Stimulated activated CD4-positive, alpha-beta T cell treated with anti-CD3 and anti-CD28 coated beads, Interleukin-15, amount 100 ng/mL, for 48 hours (primary cell): Measurements from ENCODE around the gene ASPSCR1.

ENCODE experiments used
- DNase-seq, 2 donors: peaks; one replicate each; pipeline ENCODE4 v3.0.0-alpha.2; 2020; ENCODE audit warnings: low read depth in 2 of 2

The ASPSCR1 gene, protein sequence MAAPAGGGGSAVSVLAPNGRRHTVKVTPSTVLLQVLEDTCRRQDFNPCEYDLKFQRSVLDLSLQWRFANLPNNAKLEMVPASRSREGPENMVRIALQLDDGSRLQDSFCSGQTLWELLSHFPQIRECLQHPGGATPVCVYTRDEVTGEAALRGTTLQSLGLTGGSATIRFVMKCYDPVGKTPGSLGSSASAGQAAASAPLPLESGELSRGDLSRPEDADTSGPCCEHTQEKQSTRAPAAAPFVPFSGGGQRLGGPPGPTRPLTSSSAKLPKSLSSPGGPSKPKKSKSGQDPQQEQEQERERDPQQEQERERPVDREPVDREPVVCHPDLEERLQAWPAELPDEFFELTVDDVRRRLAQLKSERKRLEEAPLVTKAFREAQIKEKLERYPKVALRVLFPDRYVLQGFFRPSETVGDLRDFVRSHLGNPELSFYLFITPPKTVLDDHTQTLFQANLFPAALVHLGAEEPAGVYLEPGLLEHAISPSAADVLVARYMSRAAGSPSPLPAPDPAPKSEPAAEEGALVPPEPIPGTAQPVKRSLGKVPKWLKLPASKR

GRCh38 chr17:81977211-81977808 is at the start of gene ASPSCR1:
Gene ASPSCR1 (plus strand): TSS chr17:81977629. CDS start chr17:81977647, 18 bp downstream.
- peak; percentile 82 to 86 for DNase-seq

DNA sequence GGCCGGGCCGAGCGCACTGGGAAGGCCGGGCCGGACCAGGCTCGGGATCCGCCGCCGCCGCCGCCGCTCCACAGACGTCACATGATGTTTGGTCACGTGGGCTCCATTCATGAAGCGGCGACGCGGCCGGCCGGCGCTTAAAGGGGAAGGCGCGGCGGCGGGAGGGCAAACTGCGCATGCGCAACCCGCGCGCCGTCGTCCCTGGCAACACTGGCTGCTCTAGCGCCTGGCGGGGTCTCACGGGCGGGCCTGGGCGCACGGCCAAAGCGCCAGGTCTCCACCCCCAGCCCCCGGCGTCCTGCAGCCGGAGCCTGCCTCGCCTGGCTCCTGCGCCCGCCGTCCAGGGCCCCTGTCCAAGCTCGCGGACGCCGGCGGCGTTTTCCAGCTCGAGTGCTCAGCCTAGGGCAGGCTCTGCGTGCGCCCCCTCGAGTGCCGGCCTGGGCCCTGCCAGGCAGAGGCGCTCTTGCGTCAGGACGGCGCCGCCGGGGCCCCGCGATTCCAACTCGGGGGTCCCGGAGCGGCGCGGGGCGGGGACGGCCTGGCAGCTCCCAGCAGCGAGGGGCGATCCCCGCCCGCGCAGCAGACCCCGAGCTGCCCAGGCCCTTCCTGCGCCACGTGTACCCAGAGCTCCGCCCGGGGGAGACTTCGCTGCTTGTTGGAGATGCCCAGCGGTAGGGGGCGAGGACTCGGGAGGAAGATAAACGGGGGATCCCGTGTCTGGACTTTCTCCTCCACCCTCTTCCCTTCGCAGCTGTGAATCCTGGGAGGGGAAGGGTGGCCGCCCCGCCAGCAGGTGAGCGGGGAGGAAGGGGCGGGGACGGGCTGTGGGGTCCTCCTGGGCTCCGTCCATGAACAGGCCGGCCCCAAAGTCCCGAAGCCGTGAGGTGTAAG is 49.5 kb upstream of the ASPSCR1 start, which contains the start of gene MAFG:
Gene MAFG (minus strand): TSS at position 83 of the 891 bp plus-strand sequence. CDS start 4,550 bp downstream, outside the sequence.
- peak; percentile 79 to 84 for DNase-seq

- no peak for DNase-seq
Observed at GRCh38 chr17:81928544-81929252, 48.7 kb upstream of the ASPSCR1 start.

- no peak for DNase-seq
Observed at GRCh38 chr17:81929253-81930141, 47.9 kb upstream of the ASPSCR1 start.

DNA sequence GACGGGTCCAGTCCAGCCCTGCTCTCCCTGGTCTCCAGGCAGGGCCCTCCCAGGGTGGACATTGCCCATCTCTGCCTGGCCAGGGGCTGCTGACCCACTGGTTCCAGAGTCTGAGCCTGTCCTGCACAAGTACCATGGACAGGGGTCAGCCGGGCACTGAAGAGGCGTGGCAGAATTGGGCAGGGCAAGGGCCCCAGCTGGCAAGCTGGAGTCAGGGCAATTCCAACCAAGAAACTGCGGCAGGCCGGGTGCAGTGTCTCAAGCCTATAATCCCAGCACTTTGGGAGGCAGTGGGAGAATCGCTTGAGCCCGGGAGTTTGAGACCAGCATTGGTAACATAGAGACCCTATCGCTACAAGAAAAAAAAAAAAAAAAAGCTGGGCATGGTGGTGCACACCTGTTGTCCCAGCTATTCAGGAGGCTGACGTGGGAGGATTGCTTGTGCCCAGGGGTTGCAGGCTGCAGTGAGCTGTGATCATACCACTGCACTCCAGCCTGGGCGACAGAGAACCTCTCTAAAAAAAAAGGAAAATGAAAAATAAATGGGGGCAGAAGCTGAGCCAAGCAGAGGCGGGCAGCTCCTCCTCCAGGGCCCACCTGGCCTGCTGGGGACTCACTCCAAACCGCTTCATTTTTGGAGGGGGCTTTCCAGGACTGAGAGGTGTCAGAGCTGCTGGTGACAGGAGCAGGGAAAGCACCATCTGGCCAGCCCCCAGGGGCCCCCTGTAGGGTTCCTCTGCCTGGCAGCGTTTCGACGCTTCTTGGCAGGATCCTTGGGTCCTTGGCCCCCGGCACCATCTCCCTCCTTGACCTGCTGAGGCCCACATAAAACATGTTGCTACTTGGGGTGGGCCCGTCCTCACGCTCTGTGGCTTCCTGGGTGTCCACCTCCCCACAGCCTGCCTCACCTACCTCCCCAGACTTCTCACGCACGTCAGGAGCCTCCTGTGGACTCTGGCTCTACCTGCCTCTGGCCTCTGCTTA is 47.0 kb upstream of the ASPSCR1 start:
- no peak for DNase-seq

GRCh38 chr17:81931189-81931556 is 46.3 kb upstream of the ASPSCR1 start:
- no peak for DNase-seq

DNA sequence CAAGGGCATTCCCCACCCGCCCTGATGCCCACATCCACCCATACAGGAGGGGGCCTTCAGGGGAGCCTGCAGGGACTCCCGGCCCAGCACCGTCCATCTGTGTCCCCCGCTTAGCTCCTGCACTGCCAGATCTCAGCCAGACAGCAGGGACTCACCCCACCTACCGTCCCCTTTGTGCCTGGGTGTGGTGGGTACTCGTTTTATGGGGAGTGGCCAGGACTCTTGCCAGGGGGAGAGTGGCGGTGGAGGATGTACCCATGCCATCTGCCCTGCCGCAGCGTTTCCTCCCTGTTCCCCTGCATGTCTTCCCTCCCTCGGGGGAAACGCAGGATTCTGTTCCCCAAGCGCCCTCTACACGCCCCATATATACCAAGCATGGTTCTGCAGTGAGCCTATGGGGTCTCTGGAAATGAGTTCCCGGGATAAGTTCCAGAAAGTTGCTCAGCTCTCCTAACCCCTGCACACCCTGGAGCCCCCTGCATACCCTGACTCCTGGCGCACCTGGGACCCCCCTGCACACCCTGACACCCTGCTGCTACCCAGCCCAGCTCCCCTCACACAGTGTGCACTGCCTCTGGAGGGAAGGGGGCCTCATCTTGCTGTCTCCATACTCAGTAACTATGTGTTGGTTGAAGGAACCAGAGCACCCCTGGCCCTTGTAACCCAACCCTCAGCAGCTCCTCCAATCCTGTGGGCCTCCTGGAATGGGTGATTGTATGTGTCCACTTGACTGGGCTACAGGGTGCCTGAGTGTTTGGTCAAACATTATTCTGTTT is 45.7 kb upstream of the ASPSCR1 start:
- no peak for DNase-seq

DNA sequence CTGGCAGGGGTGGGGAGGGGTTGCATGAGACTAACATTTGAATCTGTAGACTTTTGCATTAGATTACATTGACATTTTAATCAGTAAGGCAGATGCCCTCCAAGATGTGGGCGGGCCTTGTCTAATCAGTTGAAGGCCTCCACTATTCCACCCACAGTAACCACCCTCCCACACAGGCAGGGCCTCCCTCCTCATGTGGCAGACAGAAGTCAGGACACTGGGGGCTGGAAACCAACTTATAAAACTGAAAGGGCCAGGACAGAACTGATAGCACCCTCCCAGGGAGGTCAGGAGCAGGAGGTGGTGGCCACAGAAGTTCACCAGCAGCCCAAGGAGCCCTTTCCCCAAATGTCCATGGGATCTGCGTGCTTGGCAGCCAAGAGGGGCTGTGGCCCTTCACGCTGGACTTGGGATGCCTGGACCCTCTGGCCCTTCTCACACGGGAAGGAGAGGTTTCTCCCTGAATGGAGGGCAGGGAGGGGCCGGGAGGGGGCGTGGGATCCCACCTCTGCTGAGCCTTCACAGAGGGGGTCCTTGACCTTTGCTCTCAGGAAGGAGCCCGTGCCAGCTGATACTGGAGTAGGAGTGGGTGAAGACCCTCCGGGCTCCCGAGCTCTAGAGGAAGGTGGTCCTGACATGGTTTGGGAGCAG is 45.0 kb upstream of the ASPSCR1 start:
- no peak for DNase-seq

- no peak for DNase-seq
Observed at GRCh38 chr17:81933178-81933699, 44.2 kb upstream of the ASPSCR1 start.

DNA sequence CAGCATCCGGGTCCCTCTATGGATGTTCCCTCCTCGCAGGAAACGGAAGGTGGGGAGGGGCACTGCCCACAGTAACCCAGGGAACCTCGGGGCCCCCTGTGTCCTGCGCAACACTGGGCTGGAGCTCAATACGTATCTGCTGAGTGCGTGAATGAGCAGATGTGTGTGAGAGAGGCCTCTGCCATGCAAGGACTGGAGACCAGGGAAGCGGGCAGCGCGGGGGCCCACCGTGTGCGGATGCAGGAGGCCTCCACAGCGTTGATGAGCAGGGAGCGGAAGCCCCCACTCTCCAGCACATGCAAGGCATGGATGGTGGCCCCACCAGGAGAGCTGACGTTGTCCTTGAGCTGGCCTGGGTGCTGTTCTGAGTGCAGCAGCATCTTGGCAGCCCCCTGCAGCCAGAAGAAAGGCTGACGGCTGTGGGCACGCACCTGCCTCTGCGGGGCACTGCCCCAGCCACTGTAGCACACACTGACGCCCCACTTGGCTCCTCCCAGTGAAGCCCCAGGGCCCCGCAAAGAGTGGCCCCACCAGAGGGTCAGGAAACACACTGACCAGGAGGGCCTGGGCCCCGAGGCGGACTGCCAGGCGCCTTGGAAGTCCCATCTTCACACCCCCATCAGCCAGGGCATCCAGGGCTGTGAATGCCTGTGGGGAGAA is 43.2 kb upstream of the ASPSCR1 start:
- DNase-seq, result no peak

DNA sequence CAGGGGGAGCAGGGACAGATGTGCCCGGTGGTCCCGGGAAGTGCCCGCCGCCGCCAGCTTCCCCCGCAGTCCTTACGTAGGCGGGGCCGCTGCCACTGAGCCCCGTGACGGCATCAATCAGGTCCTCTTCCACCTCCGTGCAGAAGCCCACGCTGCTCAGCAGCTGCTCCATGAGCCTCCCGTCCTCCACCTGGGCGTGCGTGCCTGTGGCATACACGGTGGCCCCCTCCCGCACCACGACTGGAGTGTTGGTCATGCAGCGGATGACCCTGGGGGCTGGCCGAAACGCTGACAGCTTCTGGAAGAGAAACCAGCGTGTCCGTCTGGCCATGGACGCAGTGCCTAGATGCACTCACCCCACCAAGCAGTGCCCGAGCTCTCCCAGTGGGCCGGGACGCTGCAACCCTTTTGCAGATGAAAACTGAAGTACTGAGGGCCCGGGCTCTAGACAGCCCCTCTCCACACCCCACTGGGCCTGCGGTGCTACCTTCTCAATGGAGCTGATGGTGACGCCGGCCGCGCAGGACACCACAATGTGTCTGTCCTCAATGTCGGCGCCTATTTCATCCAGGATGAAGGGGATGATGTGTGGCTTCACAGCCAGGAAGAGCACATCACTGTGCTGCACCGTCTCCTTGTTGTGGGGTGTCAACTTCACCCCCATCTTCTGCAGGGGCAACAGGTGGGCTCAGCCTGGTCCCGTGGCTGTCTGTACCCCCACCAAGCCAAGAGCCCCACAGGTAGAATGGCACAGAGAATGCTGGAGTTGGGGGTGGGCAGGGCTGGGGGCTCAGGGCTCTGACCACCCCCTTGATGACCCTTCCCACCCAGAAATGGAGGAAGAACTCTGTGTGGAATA is 42.4 kb upstream of the ASPSCR1 start:
- DNase-seq, result no peak

GRCh38 chr17:81935709-81936084 is 41.7 kb upstream of the ASPSCR1 start:
- no peak for DNase-seq

DNA sequence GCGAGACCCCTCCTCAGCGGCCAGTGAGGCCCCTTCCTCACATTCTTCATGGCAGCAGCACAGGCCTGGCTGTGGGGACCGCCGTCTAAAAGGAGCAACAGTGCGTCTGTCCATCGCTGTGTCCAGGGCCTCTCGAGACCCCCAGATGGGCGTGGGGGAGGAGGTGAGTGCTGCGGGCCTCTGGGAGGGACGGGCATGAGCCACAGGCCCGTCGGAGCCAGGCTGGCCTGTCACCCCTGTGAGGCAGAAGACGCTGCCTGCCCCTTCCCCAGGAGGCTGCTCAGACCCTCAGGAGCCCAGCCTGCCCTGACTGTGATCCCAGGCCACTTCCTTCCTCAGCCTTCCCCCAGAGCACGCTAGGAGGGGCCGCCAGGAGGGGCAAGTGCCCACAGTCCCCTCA is 38.2 kb upstream of the ASPSCR1 start:
- no peak for DNase-seq

GRCh38 chr17:81939881-81940385 is 37.5 kb upstream of the ASPSCR1 start:
- DNase-seq, result no peak

DNA sequence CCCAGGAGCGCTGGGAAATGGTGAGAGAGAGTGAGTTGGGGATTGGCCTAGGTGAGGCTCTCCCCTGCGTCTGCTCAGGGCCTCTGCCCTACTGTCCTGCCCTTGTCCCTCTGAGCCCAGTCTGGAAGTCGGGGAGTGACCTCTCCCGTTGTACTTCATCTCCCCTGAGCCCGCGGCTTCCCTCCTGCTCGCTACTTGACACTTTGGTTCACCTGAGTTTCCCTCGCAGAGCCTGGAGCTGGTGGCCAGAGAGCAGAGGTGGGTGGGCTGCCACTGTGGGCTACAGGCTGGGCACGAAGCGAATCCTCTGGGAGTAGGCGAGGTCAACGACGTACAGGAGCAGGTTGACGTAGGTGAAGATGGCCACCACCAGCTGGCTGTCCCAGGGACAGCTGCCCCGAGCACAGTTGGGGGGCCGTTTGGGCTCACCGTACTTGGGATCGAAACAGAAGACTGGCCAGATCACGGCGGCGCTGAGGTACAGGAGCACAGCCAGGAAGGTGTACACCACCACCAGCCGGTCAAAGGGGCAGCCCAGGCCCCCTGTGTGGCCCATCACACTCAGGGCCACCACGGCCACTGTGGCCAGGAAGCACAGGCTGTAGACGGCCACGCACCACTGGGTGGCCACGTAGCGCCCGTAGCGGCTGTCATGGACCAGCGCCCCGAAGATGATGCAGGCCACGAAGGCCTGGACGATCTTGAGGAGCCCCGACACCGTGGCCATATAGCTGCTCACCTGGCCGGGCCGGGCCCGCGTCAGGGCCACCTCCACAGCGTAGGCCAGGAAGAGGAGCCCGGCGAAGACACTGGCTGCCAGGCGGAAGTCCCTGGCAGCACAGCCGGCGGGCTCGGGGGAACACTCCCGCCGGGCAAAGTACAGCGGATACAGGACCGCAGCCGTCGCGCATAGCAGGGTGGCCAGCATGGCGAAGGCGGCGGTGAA is 36.6 kb upstream of the ASPSCR1 start:
- DNase-seq, result no peak
